ENCODE data around the gene ANKFY1. TPM values are rescaled to one million over a fixed set of nuclear protein-coding genes. Genes with fewer than 3 reads are reported as not detected.

ANKFY1 gene
- total RNA-seq, 1 donor: 44.9 TPM

- Histone ChIP-seq H3K27ac (ENCODE audit: low read depth, low read length) (peak overlapping the region; percentile 29), H3K36me3 (ENCODE audit: insufficient read depth, low read length) (peaks cover 23% of the 10 kb centered on the region), H3K9me3 (ENCODE audit: low read depth, low read length) (no peaks in the 10 kb centered on the region), H3K4me1 (ENCODE audit: insufficient read depth, low read length) (no peaks in the 10 kb centered on the region), H2AFZ (ENCODE audit: low read length) (no peak overlapping the region), H3K27me3 (ENCODE audit: insufficient read depth, low read length) (no peaks in the 10 kb centered on the region), H3K4me2 (ENCODE audit: insufficient read depth, low read length) (no peak overlapping the region), H3K79me2 (ENCODE audit: insufficient read depth, low read length) (peaks cover 77% of the 10 kb centered on the region), H4K20me1 (ENCODE audit: insufficient read depth, low read length) (peaks cover 11% of the 10 kb centered on the region), H3K4me3 (ENCODE audit: insufficient read depth, low read length) (no peak overlapping the region)
- TF ChIP-seq, protein P1, sequence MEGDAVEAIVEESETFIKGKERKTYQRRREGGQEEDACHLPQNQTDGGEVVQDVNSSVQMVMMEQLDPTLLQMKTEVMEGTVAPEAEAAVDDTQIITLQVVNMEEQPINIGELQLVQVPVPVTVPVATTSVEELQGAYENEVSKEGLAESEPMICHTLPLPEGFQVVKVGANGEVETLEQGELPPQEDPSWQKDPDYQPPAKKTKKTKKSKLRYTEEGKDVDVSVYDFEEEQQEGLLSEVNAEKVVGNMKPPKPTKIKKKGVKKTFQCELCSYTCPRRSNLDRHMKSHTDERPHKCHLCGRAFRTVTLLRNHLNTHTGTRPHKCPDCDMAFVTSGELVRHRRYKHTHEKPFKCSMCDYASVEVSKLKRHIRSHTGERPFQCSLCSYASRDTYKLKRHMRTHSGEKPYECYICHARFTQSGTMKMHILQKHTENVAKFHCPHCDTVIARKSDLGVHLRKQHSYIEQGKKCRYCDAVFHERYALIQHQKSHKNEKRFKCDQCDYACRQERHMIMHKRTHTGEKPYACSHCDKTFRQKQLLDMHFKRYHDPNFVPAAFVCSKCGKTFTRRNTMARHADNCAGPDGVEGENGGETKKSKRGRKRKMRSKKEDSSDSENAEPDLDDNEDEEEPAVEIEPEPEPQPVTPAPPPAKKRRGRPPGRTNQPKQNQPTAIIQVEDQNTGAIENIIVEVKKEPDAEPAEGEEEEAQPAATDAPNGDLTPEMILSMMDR (IDR thresholded peaks at IDR 0.05; ENCODE audit: extremely low read depth, low read depth, low read length): no peak
- DNase-seq (ENCODE audit: insufficient read length, low spot score, missing footprints): no peak
Observed at GRCh38 chr17:4297351-4297750, 33.6 kb upstream of the ANKFY1 start.

DNA sequence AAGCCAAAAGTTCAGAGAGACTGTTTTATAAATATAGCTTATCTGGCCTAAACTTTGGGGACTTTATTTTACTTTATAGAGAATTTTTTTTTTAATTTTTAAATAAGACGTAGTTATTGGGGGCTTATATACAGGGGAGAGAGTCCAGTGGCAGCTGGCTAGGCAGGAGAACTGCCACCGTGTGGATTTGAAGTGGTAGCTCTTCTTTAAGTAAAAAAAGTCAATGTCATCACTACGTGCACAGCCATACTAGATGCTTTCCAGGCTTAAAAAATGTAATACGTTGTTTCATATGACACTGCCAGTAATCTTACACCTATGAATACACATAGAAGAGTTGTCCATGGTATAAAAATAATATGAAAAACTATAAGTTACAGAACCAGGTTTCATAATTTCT, 31.9 kb upstream of the ANKFY1 start:
- Histone ChIP-seq H3K9me3 (ENCODE audit: low read depth, low read length) (no peaks in the 10 kb centered on the region), H3K27me3 (ENCODE audit: insufficient read depth, low read length) (no peaks in the 10 kb centered on the region), H3K4me1 (ENCODE audit: insufficient read depth, low read length) (no peaks in the 10 kb centered on the region), H3K36me3 (ENCODE audit: insufficient read depth, low read length) (peaks cover 19% of the 10 kb centered on the region), H2AFZ (ENCODE audit: low read length) (no peak overlapping the region), H3K79me2 (ENCODE audit: insufficient read depth, low read length) (peaks cover 68% of the 10 kb centered on the region), H3K4me2 (ENCODE audit: insufficient read depth, low read length) (no peak overlapping the region), H4K20me1 (ENCODE audit: insufficient read depth, low read length) (peaks cover 11% of the 10 kb centered on the region), H3K27ac (ENCODE audit: low read depth, low read length) (no peak overlapping the region), H3K4me3 (ENCODE audit: insufficient read depth, low read length) (no peak overlapping the region)
- TF ChIP-seq, protein P1 (IDR thresholded peaks at IDR 0.05; ENCODE audit: extremely low read depth, low read depth, low read length): no peak
- no peak for DNase-seq (ENCODE audit: insufficient read length, low spot score, missing footprints)

- H3K27ac ChIP-seq (ENCODE audit: low read depth, low read length): no peak overlapping the region
- TF ChIP-seq, protein P1 (IDR thresholded peaks at IDR 0.05; ENCODE audit: extremely low read depth, low read depth, low read length): no peak
- H3K4me3 ChIP-seq (ENCODE audit: insufficient read depth, low read length): no peak overlapping the region
- H4K20me1 ChIP-seq (ENCODE audit: insufficient read depth, low read length): peaks cover 11% of the 10 kb centered on the region
- peaks cover 26% of the 10 kb centered on the region for H3K36me3 ChIP-seq (ENCODE audit: insufficient read depth, low read length)
- no peak overlapping the region for H2AFZ ChIP-seq (ENCODE audit: low read length)
- no peaks in the 10 kb centered on the region for H3K4me1 ChIP-seq (ENCODE audit: insufficient read depth, low read length)
- H3K9me3 ChIP-seq (ENCODE audit: low read depth, low read length): no peaks in the 10 kb centered on the region
- H3K79me2 ChIP-seq (ENCODE audit: insufficient read depth, low read length): peaks cover 61% of the 10 kb centered on the region
- H3K4me2 ChIP-seq (ENCODE audit: insufficient read depth, low read length): no peak overlapping the region
- no peak for DNase-seq (ENCODE audit: insufficient read length, low spot score, missing footprints)
- no peaks in the 10 kb centered on the region for H3K27me3 ChIP-seq (ENCODE audit: insufficient read depth, low read length)
Observed at GRCh38 chr17:4293572-4293971, 29.8 kb upstream of the ANKFY1 start.

- TF ChIP-seq, protein P1 (IDR thresholded peaks at IDR 0.05; ENCODE audit: extremely low read depth, low read depth, low read length): no peak
Observed at GRCh38 chr17:4287710-4288109, 23.9 kb upstream of the ANKFY1 start.

More at GRCh38 chr17:4287710-4288109, 23.9 kb upstream of the ANKFY1 start:
- no peak for DNase-seq (ENCODE audit: insufficient read length, low spot score, missing footprints)
- peaks cover 19% of the 10 kb centered on the region for H3K36me3 ChIP-seq (ENCODE audit: insufficient read depth, low read length)
- no peaks in the 10 kb centered on the region for H3K27me3 ChIP-seq (ENCODE audit: insufficient read depth, low read length)
- no peak overlapping the region for H3K27ac ChIP-seq (ENCODE audit: low read depth, low read length)
- no peaks in the 10 kb centered on the region for H4K20me1 ChIP-seq (ENCODE audit: insufficient read depth, low read length)
- H3K4me2 ChIP-seq (ENCODE audit: insufficient read depth, low read length): no peak overlapping the region
- H3K4me1 ChIP-seq (ENCODE audit: insufficient read depth, low read length): no peaks in the 10 kb centered on the region
- no peak overlapping the region for H3K4me3 ChIP-seq (ENCODE audit: insufficient read depth, low read length)
- peaks cover 18% of the 10 kb centered on the region for H3K79me2 ChIP-seq (ENCODE audit: insufficient read depth, low read length)
- no peak overlapping the region for H2AFZ ChIP-seq (ENCODE audit: low read length)
- no peaks in the 10 kb centered on the region for H3K9me3 ChIP-seq (ENCODE audit: low read depth, low read length)

Data from osteoblast (primary cell).